WI38 (cell line): Measurements from ENCODE around the gene NKRF.

ENCODE experiments used
- H3K4me3 ChIP-seq: 2 replicates; pipeline ENCODE4 v1.5.1; 2011; ENCODE audit warnings: low read depth, mild to moderate bottlenecking, control low read depth, low read length
- CTCF ChIP-seq: IDR thresholded peaks from 2 replicates; pipeline ENCODE4 v1.5.1; 2012; ENCODE audit warnings: low read depth, mild to moderate bottlenecking, control low read depth, low read length

Gene NKRF

GRCh38 chrX:119606280-119607017 is at the start of gene NKRF:
NKRF (minus strand) TSS chrX:119606424.
- no peak for TF ChIP-seq CTCF

GRCh38 chrX:119655125-119655524 is 48.9 kb upstream of the NKRF start:
- TF ChIP-seq CTCF: no peak
- no peak overlapping the region for H3K4me3 ChIP-seq

More at GRCh38 chrX:119606280-119607017, at the start of gene NKRF:
- peak within 1 kb of the TSS; percentile 72 for H3K4me3 ChIP-seq

- no peak for TF ChIP-seq CTCF
- no peak overlapping the region for H3K4me3 ChIP-seq
These were observed 47.9 kb upstream of the NKRF start for GRCh38 chrX:119654112-119654531.

GRCh38 chrX:119648421-119648775 is 42.2 kb upstream of the NKRF start:
- TF ChIP-seq CTCF: no peak
- H3K4me3 ChIP-seq: no peak overlapping the region

GRCh38 chrX:119647552-119648420 is 41.6 kb upstream of the NKRF start:
- no peak for TF ChIP-seq CTCF
- no peak overlapping the region for H3K4me3 ChIP-seq

- H3K4me3 ChIP-seq: no peak overlapping the region
- no peak for TF ChIP-seq CTCF
These were observed 40.9 kb upstream of the NKRF start for GRCh38 chrX:119647089-119647488.

GRCh38 chrX:119646515-119646914 is 40.3 kb upstream of the NKRF start:
- TF ChIP-seq CTCF: no peak
- no peak overlapping the region for H3K4me3 ChIP-seq
